HEK293T (cell line): ENCODE data around the gene TGM4.

Source experiments
- CTCF ChIA-PET: fragments of 350-600 bp; formaldehyde crosslinking; extraction: SDS; loops from one replicate; lab custom pipeline; 2021; ENCODE audit warnings: antibody characterized with exemption, inconsistent platforms; lab: Yijun Ruan, JAX
- POLR2A ChIA-PET: fragments of 350-600 bp; formaldehyde crosslinking; extraction: SDS; loops from one replicate; lab custom pipeline; 2020; ENCODE audit warnings: antibody characterized with exemption, inconsistent platforms; lab: Yijun Ruan, JAX
- DNase-seq: peaks from one replicate; pipeline ENCODE4 v3.0.0; 2012; ENCODE audit warnings: mixed read lengths; ENCODE audit errors: extremely low spot score
- ARNT ChIP-seq: fragments of 450-650 bp; IDR thresholded peaks from 2 replicates; pipeline ENCODE4 v1.6.1; 2017; ENCODE audit warnings: mild to moderate bottlenecking
- BHLHE40 ChIP-seq: fragments of 450-650 bp; IDR thresholded peaks from 2 replicates; pipeline ENCODE4 v1.6.1; 2016; ENCODE audit warnings: mild to moderate bottlenecking, moderate library complexity, borderline replicate concordance
- CTBP1 ChIP-seq: fragments of 450-650 bp; IDR thresholded peaks from 2 replicates; pipeline ENCODE4 v1.6.1; 2016; ENCODE audit warnings: borderline replicate concordance
- ELF4 ChIP-seq: fragments of 450-650 bp; IDR thresholded peaks from 2 replicates; pipeline ENCODE4 v1.6.1; 2017; ENCODE audit warnings: antibody characterized with exemption
- FOXA1 ChIP-seq: fragments of 450-650 bp; IDR thresholded peaks from 2 replicates; pipeline ENCODE4 v1.6.1; 2016; ENCODE audit warnings: mild to moderate bottlenecking
- FOXK2 ChIP-seq: fragments of 450-650 bp; IDR thresholded peaks from 2 replicates; pipeline ENCODE4 v1.6.1; 2016; ENCODE audit warnings: mild to moderate bottlenecking
- FOXM1 ChIP-seq: fragments of 450-650 bp; IDR thresholded peaks from 2 replicates; pipeline ENCODE4 v1.6.1; 2017; ENCODE audit warnings: mild to moderate bottlenecking, borderline replicate concordance
- HDGF ChIP-seq: fragments of 450-650 bp; IDR thresholded peaks from 2 replicates; pipeline ENCODE4 v1.6.1; 2017; ENCODE audit warnings: antibody characterized with exemption, borderline replicate concordance
- L3MBTL2 ChIP-seq: fragments of 450-650 bp; conservative IDR thresholded peaks from 2 replicates; pipeline ENCODE4 v1.6.1; 2016; ENCODE audit warnings: mild to moderate bottlenecking
- LEF1 ChIP-seq: fragments of 450-650 bp; IDR thresholded peaks from 2 replicates; pipeline ENCODE4 v1.6.1; 2017; ENCODE audit warnings: mild to moderate bottlenecking, borderline replicate concordance
- NFRKB ChIP-seq: fragments of 450-650 bp; IDR thresholded peaks from 2 replicates; pipeline ENCODE4 v1.6.1; 2016; ENCODE audit warnings: mild to moderate bottlenecking, moderate library complexity
- PKNOX1 ChIP-seq: fragments of 450-650 bp; IDR thresholded peaks from 2 replicates; pipeline ENCODE4 v1.6.1; 2016
- SP1 ChIP-seq: fragments of 450-650 bp; IDR thresholded peaks from 2 replicates; pipeline ENCODE4 v1.6.1; 2017
- SUZ12 ChIP-seq: fragments of 450-650 bp; IDR thresholded peaks from 2 replicates; pipeline ENCODE4 v1.6.1; 2016; ENCODE audit warnings: mild to moderate bottlenecking
- TARDBP ChIP-seq: fragments of 450-650 bp; IDR thresholded peaks from 2 replicates; pipeline ENCODE4 v1.6.1; 2016
- ZNF384 ChIP-seq: fragments of 450-650 bp; IDR thresholded peaks from 2 replicates; pipeline ENCODE4 v1.6.1; 2016

Gene TGM4

DNA sequence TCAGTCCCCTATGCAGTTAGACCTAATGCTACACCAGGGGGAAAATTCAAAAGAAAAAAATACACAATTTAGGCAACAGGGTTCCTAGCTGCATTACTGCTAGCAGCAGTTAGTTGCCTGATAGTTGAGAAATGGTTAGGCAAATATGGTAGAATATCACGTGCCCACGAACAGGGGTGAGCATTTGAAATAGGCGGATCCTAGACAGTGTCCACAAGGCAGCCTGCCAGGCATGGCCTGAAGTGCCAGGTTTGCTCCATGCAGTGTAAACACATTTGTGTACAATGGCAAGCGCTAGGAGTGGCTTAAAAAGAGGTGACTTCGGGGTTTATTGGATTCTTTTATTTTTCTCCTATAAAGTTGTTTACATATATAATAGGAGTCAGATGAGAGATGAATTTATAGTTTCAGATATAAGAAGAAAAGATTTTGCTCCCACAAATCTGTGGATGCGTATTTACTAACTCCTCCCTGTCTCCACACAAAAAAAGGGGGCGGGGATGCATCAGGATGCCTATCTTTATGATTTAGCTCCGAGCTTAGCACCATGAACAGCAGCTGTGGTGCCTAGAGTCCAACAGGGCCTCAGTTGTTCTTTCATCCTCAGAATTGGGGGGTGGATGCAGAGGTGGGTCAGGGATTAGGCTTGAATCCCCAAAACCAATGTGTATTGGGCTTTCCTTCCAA is 3.9 kb upstream of the TGM4 start:
- TF ChIP-seq SP1 (no peak), SUZ12 (no peak), LEF1 (no peak), HDGF (no peak), BHLHE40 (no peak), CTBP1 (no peak), NFRKB (no peak), ZNF384 (no peak), ELF4 (no peak), ARNT (no peak), L3MBTL2 (no peak), PKNOX1 (no peak), FOXK2 (no peak), TARDBP (no peak)
- CTCF ChIA-PET: no interaction called here
- no peak for DNase-seq
- POLR2A ChIA-PET: no interaction called here

- ChIA-PET POLR2A (interaction anchor here (1.3 kb wide), 1 partner anchor 11 kb away, joined by 3 read pairs; no protein-coding TSS in a partner anchor), CTCF (no interaction called here)
- no peak for TF ChIP-seq NFRKB
- DNase-seq: no peak
Measured at GRCh38 chr3:44875596-44875995, 1.2 kb downstream of the TGM4 start.

GRCh38 chr3:44877333-44877732 is 2.9 kb downstream of the TGM4 start:
- TF ChIP-seq TARDBP (no peak), ELF4 (no peak), ZNF384 (no peak), FOXK2 (no peak), BHLHE40 (no peak), SP1 (no peak), SUZ12 (no peak), CTBP1 (no peak), LEF1 (no peak), L3MBTL2 (no peak), NFRKB (no peak), ARNT (no peak), HDGF (no peak), FOXM1 (no peak), FOXA1 (no peak), PKNOX1 (no peak)
- ChIA-PET POLR2A (no interaction called here), CTCF (interaction anchor here (1.0 kb wide), 1 partner anchor 38 kb away, joined by 4 read pairs; no protein-coding TSS in a partner anchor)
- no peak for DNase-seq

- TF ChIP-seq FOXA1 (no peak), ARNT (no peak), PKNOX1 (no peak), HDGF (no peak), NFRKB (no peak), FOXM1 (no peak), SUZ12 (no peak), FOXK2 (no peak), ZNF384 (no peak), SP1 (no peak), CTBP1 (no peak)
- ChIA-PET POLR2A (no interaction called here), CTCF (no interaction called here)
- no peak for DNase-seq
Measured at GRCh38 chr3:44880284-44880683, 5.9 kb downstream of the TGM4 start.

- POLR2A ChIA-PET: no interaction called here
- TF ChIP-seq PKNOX1: no peak
- no peak for TF ChIP-seq TARDBP
- no peak for TF ChIP-seq SUZ12
- TF ChIP-seq FOXK2: no peak
- no peak for TF ChIP-seq NFRKB
- no peak for TF ChIP-seq CTBP1
- no peak for TF ChIP-seq FOXM1
- TF ChIP-seq FOXA1: no peak
- TF ChIP-seq L3MBTL2: no peak
- TF ChIP-seq BHLHE40: no peak
- CTCF ChIA-PET: interaction anchor here (0.6 kb wide), 1 partner anchor 108 kb away, joined by 3 read pairs; no protein-coding TSS in a partner anchor
- DNase-seq: no peak
Measured at GRCh38 chr3:44883213-44883955, 9.0 kb downstream of the TGM4 start.
